LHCN-M2 (cell line): Measurements from ENCODE around the gene NR1D1. TPM values are rescaled to one million over a fixed set of nuclear protein-coding genes. Genes with fewer than 3 reads are reported as not detected.

Experiments used
- DNase-seq: peaks from one replicate; pipeline ENCODE4 v3.0.0-alpha.2; 2012; ENCODE audit warnings: low read depth
- total RNA-seq: library from RNA; depleted of rRNA; stranded (reverse); fragments of >200 nt; gene quantifications from 2 replicates; pipeline ENCODE4 v1.2.3, GENCODE V29; 2014

Gene NR1D1
- total RNA-seq, 1 experiment from 2014 or later: 3.4 TPM

DNA sequence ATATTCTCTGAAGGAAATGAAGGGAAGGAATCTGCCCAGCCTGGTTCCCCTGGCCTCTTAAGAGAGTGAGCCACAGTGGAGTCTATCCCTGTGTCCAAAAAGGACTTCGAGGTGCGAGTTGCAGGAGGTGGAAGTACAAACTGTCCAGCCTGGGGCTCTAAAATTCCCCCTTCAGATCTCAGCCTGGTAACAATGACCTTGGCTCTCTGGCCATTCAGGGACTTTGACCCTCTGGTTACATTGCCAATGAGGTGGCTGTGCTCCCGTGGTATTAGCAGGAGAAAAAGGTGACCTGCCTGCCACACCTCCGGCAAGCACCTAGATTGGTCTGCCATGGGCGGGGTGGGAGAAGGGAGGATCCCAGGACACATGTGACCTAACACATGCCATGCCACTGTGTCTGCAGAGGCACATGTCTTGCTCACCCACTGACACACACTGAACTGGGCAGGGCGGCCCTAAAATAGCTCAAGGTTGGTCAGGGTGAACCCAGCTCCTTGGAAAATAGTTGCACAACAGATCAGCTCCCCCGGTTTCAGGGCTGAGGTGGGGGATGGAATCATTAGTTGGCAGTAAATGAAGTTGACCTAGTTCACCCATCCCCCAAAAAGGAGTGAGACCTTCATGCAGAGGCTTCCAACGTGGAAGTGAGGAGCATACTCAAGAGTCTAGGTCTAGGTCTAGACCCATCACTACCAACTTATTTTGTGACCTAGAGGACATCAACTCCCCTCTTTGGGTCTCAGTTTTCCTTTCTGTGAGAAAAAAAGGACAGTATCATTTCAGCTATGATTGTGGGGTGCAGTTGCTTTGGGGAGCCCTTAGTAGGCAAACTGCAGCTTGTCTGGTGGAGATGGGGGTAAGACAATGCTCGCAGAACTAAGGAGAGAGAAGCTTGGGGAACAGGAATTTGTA, 2.2 kb downstream of the NR1D1 start:
- DNase-seq: peak; percentile 83

- DNase-seq: no peak
These were observed 3.3 kb downstream of the NR1D1 start for GRCh38 chr17:40097087-40097486.

DNA sequence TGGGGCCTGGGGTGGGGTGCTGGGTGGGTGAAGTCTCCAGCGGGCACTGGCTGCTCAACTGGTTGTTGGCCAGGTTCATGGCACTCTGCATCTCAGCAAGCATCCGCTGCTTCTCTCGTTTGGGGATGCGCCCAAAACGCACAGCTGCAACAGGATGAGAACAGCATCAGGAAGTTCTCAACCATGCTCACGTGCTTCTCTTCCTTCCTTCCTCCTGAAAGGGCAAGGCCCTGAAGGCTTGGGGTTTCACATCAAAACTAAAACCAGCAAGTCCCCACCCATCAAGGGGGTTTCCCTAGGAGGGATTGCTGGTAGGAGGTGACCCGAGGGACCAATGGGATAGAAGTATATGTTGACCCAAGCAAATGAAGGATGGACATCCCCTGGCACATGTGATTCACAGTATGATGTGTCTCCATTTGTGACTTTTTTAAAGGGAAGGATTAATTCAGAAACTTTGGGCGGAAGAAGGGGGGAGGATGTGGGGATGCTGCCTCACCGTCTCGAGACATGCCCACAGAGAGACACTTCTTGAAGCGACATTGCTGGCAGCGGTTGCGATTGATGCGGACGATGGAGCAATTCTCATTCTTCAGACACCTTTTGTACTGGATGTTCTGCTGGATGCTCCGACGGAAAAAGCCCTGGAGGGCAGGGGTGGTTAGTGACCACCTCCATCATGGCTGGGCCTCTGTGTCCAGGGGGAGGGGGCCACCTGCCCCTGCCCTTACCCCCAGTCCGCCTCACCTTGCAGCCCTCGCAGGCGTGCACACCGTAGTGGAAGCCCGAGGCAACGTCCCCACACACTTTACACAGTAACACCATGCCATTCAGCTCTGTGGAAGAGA, 4.2 kb downstream of the NR1D1 start:
- DNase-seq: no peak

GRCh38 chr17:40095351-40095943, 4.9 kb downstream of the NR1D1 start:
- no peak for DNase-seq

- DNase-seq: no peak
These were observed 5.5 kb downstream of the NR1D1 start for GRCh38 chr17:40094874-40095273.

DNA sequence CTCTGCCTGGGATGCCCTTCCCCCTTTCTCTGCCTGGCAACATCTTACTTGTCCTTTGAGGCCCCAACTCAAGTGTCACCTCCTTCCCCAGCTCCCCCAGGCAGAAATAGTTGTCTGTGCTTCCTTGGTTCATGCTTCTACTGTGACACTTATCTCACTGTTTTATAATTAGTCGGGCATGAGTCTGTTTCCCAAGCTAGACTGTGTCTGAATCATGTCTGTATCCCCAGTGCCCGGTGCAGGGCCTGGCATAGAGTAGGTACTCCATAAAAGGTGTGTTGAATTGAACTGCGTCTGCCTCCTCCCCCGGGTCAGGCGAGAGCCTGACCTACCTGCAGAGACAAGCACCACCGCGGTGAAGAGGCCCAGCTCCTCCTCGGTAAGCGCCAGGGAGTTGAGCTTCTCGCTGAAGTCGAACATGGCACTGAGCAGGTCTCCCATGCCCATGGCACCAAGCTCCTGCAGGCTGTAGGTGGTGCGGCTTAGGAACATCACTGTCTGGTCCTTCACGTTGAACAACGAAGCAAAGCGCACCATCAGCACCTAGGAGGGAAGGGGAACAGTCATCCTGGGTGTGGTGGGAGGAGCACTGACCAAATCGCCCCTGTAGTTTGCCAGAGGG, 6.7 kb downstream of the NR1D1 start:
- no peak for DNase-seq

- no peak for DNase-seq
These were observed 7.3 kb downstream of the NR1D1 start for GRCh38 chr17:40093005-40093579.

DNA sequence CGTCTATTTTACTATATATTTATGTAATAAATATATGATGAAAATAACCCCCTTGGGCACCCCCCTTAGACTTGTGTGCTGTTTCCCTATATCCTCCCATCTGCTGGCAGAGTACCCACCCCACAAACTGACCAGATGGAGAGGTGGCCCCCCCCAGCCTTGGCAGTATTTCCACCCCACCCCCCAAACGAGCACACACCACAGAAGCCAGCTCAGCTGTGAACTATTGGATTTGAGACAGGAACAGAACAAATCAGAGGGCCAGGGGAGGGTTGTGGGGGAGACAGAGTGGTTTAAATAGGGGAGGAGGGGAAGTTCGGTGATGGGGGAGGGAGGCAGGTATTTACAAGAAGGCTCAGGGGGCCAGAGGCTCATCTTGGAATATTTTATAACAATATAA, 7.8 kb downstream of the NR1D1 start:
- no peak for DNase-seq

DNA sequence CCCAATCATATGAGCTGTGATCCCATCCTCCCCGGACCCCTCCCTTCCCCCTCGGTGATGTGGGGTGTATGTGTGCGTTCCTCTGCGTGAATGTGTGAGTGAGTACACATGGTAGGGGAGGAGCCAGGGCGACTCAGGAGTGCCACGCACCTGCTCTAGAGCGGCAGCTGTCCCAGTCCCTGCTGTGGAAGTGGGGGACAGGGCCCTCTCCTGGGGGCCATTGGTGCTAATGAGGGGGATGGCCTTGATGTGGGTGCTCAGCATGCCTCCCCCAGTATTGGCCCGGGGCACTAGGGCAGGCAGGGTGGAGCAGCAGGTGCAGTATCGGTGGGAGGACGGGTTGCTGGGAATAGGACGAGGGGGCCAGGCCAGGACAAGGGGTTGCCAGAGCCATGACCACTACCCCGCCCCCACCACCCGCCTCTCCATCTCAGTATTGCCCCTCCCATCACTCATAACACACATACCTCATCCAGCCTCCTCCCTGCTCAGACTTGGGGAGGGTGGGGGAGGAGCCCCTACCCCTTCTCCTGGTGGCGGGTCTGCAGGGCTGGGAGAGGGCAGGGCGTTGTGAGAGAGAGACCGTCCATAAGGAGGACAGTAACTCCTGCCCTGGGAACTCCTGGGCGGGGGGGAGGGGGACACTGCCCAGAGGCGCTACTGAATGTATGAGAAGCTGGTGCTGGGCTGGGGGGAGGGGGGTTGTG, 8.5 kb downstream of the NR1D1 start:
- no peak for DNase-seq

- DNase-seq: no peak
These were observed 9.9 kb downstream of the NR1D1 start for GRCh38 chr17:40090237-40091119.

- no peak for DNase-seq
These were observed 11.1 kb downstream of the NR1D1 start for GRCh38 chr17:40089077-40089895.

GRCh38 chr17:40087903-40088718, 12.3 kb downstream of the NR1D1 start:
- no peak for DNase-seq

DNA sequence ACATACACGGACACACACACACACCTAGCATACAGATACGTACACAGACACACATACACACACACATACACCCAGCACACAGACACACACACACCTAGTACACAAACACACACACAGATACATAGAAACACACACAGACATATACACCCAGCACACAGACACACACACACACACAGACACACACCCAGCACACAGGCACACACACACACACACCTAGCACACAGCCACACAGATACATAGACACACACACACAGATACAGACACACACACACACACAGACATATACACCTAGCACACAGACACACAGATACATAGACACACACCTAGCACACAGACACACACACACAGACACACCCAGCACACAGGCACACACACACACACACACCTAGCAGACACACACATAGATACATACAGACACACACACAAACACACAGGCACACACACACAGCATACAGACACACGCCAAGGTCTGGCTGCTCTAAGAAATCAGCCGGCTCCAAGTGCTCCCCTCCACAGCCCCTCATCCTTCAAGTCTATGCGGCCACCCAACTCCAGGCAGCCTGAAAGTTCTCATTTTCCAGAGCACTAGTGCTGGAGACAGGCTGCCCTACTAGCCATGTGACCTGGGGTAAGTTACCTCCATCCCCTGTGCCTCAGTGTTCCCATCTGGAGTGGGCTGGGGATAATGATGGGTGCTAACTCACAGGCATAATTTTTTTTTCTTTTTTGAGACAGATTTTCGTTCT, 13.2 kb downstream of the NR1D1 start:
- DNase-seq: no peak

GRCh38 chr17:40086150-40087044, 14.0 kb downstream of the NR1D1 start:
- DNase-seq: no peak

- no peak for DNase-seq
These were observed 15.9 kb downstream of the NR1D1 start for GRCh38 chr17:40084477-40084876.

DNA sequence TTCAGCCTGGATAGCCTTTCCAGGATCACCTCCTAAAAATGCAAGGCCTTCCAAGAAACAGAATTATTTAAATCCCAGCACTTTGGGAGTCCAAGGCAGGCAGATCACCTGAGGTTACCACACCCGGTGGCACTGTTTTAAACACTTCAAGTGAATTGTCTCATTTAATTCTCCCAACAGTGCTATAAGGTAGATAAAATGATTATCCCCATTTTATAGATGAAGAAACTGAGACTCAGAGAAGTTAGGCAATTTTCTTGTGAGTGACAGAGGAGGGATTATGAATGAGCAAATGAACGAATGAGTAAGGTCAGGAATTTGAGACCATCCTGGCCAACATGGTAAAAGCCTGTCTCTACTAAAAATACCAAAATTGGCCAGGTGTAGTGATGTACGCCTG, 20.8 kb downstream of the NR1D1 start:
- no peak for DNase-seq
